ENCODE data around the gene COL18A1.

Gene COL18A1

GRCh38 chr21:45448810-45449657, 44.1 kb downstream of the COL18A1 start:
- H3K4me3 ChIP-seq (ENCODE audit: low read length in 2 of 2): no peak overlapping the region
- peaks cover 0 to 6% of the 10 kb centered on the region in 2 donors for H3K27me3 ChIP-seq (ENCODE audit: control insufficient read depth in 1 of 2, insufficient read depth in 2 of 2, low read length in 2 of 2)
- no peak overlapping the region for H3K9ac ChIP-seq (ENCODE audit: low read length in 2 of 2)
- H3K9me3 ChIP-seq (ENCODE audit: control insufficient read depth in 2 of 2, low read length in 2 of 2): peaks cover 0 to 4% of the 10 kb centered on the region in 2 donors
- peaks cover 8% of the 10 kb centered on the region for H3K4me1 ChIP-seq (ENCODE audit: control insufficient read depth, insufficient read depth, low read length)
- no peaks in the 10 kb centered on the region for H3K36me3 ChIP-seq (ENCODE audit: control insufficient read depth in 2 of 2, insufficient read depth in 2 of 2, low read length in 2 of 2)
- H3K27ac ChIP-seq (ENCODE audit: low read length): no peak overlapping the region

GRCh38 chr21:45449658-45450422, 44.9 kb downstream of the COL18A1 start:
- H3K27ac ChIP-seq (ENCODE audit: low read length): no peak overlapping the region
- peaks cover 0 to 4% of the 10 kb centered on the region in 2 donors for H3K9me3 ChIP-seq (ENCODE audit: control insufficient read depth in 2 of 2, low read length in 2 of 2)
- H3K4me1 ChIP-seq (ENCODE audit: control insufficient read depth, insufficient read depth, low read length): peaks cover 9% of the 10 kb centered on the region

GRCh38 chr21:45450423-45451090, 45.6 kb downstream of the COL18A1 start:
- Histone ChIP-seq H3K36me3 (ENCODE audit: control insufficient read depth in 2 of 2, insufficient read depth in 2 of 2, low read length in 2 of 2) (no peaks in the 10 kb centered on the region), H3K9me3 (ENCODE audit: control insufficient read depth in 2 of 2, low read length in 2 of 2) (peaks cover 0 to 4% of the 10 kb centered on the region in 2 donors), H3K4me1 (ENCODE audit: control insufficient read depth, insufficient read depth, low read length) (peaks cover 13% of the 10 kb centered on the region), H3K27ac (ENCODE audit: low read length) (no peak overlapping the region), H3K27me3 (ENCODE audit: control insufficient read depth in 1 of 2, insufficient read depth in 2 of 2, low read length in 2 of 2) (peaks cover 0 to 3% of the 10 kb centered on the region in 2 donors), H3K4me3 (ENCODE audit: low read length in 2 of 2) (no peak overlapping the region), H3K9ac (ENCODE audit: low read length in 2 of 2) (no peak overlapping the region)

More at GRCh38 chr21:45449658-45450422, 44.9 kb downstream of the COL18A1 start:
- Histone ChIP-seq H3K9ac (ENCODE audit: low read length in 2 of 2) (no peak overlapping the region), H3K4me3 (ENCODE audit: low read length in 2 of 2) (no peak overlapping the region), H3K36me3 (ENCODE audit: control insufficient read depth in 2 of 2, insufficient read depth in 2 of 2, low read length in 2 of 2) (no peaks in the 10 kb centered on the region), H3K27me3 (ENCODE audit: control insufficient read depth in 1 of 2, insufficient read depth in 2 of 2, low read length in 2 of 2) (peaks cover 0 to 6% of the 10 kb centered on the region in 2 donors)

GRCh38 chr21:45451091-45451740, 46.3 kb downstream of the COL18A1 start:
- Histone ChIP-seq H3K27ac (ENCODE audit: low read length) (no peak overlapping the region), H3K27me3 (ENCODE audit: control insufficient read depth in 1 of 2, insufficient read depth in 2 of 2, low read length in 2 of 2) (peaks cover 0 to 3% of the 10 kb centered on the region in 2 donors), H3K9me3 (ENCODE audit: control insufficient read depth in 2 of 2, low read length in 2 of 2) (peaks cover 0 to 4% of the 10 kb centered on the region in 2 donors), H3K9ac (ENCODE audit: low read length in 2 of 2) (no peak overlapping the region), H3K36me3 (ENCODE audit: control insufficient read depth in 2 of 2, insufficient read depth in 2 of 2, low read length in 2 of 2) (no peaks in the 10 kb centered on the region), H3K4me1 (ENCODE audit: control insufficient read depth, insufficient read depth, low read length) (peaks cover 15% of the 10 kb centered on the region), H3K4me3 (ENCODE audit: low read length in 2 of 2) (no peak overlapping the region)

DNA sequence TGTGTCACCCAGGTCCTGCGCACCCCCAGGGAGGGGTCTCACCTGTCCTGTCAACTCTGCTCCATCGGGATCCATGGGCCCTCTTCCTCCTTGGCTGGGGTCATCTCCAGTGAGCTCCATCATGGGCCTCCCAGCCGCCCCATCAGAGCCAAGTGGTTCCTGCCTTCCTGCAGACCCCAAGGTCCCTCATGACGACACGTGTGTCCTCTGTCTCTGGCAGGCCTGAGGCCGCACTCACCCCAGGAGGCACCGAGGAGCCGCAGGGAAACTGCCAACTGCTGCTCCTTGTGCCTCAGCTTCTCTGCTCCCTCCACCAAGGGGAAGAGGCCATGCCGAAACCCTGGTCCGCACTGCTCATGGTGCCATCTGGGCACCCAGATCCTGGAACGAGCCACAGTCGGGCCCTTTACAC, 46.8 kb downstream of the COL18A1 start:
- Histone ChIP-seq H3K4me1 (ENCODE audit: control insufficient read depth, insufficient read depth, low read length) (peaks cover 15% of the 10 kb centered on the region), H3K4me3 (ENCODE audit: low read length in 2 of 2) (no peak overlapping the region), H3K9ac (ENCODE audit: low read length in 2 of 2) (no peak overlapping the region), H3K27ac (ENCODE audit: low read length) (no peak overlapping the region), H3K9me3 (ENCODE audit: control insufficient read depth in 2 of 2, low read length in 2 of 2) (peaks cover 0 to 2% of the 10 kb centered on the region in 2 donors), H3K27me3 (ENCODE audit: control insufficient read depth in 1 of 2, insufficient read depth in 2 of 2, low read length in 2 of 2) (peaks cover 0 to 3% of the 10 kb centered on the region in 2 donors), H3K36me3 (ENCODE audit: control insufficient read depth in 2 of 2, insufficient read depth in 2 of 2, low read length in 2 of 2) (no peaks in the 10 kb centered on the region)

DNA sequence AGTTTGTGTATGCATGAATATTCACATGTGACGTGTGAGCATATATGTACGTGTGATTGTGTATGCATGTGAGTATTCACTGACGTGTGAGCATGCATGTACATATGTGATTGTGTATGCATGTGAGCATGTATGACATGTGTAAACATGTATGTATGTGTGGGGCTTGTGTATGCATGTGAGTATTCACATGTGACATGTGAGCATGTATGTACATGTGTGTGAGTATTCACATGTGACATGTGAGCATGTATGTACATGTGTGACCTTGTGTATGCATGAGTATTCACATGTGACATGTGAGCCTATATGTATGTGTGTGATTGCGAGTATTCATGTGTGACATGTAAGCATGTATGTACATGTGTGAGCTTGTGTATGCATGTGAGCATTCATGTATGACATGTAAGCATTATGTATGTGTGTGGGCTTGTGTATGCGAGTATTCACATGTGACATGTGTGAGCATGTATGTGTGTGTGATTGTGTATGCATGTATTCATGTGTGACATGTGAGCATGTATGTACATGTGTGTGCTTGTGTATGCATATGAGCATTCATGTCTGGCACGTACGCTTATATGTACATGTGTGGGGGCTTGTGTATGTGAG, 47.8 kb downstream of the COL18A1 start:
- no peaks in the 10 kb centered on the region for H3K9me3 ChIP-seq (ENCODE audit: control insufficient read depth in 2 of 2, low read length in 2 of 2)
- H3K27ac ChIP-seq (ENCODE audit: low read length): no peak overlapping the region
- H3K27me3 ChIP-seq (ENCODE audit: control insufficient read depth in 1 of 2, insufficient read depth in 2 of 2, low read length in 2 of 2): peaks cover 0 to 2% of the 10 kb centered on the region in 2 donors
- peaks cover 21% of the 10 kb centered on the region for H3K4me1 ChIP-seq (ENCODE audit: control insufficient read depth, insufficient read depth, low read length)
- H3K36me3 ChIP-seq (ENCODE audit: control insufficient read depth in 2 of 2, insufficient read depth in 2 of 2, low read length in 2 of 2): no peaks in the 10 kb centered on the region
- H3K4me3 ChIP-seq (ENCODE audit: low read length in 2 of 2): no peak overlapping the region
- H3K9ac ChIP-seq (ENCODE audit: low read length in 2 of 2): no peak overlapping the region

- Histone ChIP-seq H3K36me3 (ENCODE audit: control insufficient read depth in 2 of 2, insufficient read depth in 2 of 2, low read length in 2 of 2) (no peaks in the 10 kb centered on the region), H3K9ac (ENCODE audit: low read length in 2 of 2) (no peak overlapping the region), H3K27ac (ENCODE audit: low read length) (no peak overlapping the region), H3K9me3 (ENCODE audit: control insufficient read depth in 2 of 2, low read length in 2 of 2) (no peaks in the 10 kb centered on the region), H3K4me3 (ENCODE audit: low read length in 2 of 2) (no peak overlapping the region), H3K4me1 (ENCODE audit: control insufficient read depth, insufficient read depth, low read length) (peaks cover 21% of the 10 kb centered on the region), H3K27me3 (ENCODE audit: control insufficient read depth in 1 of 2, insufficient read depth in 2 of 2, low read length in 2 of 2) (no peaks in the 10 kb centered on the region)
Observed at GRCh38 chr21:45453308-45453950, 48.5 kb downstream of the COL18A1 start.

- Histone ChIP-seq H3K4me3 (ENCODE audit: low read length in 2 of 2) (no peak overlapping the region), H3K4me1 (ENCODE audit: control insufficient read depth, insufficient read depth, low read length) (peaks cover 25% of the 10 kb centered on the region), H3K9me3 (ENCODE audit: control insufficient read depth in 2 of 2, low read length in 2 of 2) (no peaks in the 10 kb centered on the region), H3K27ac (ENCODE audit: low read length) (no peak overlapping the region), H3K36me3 (ENCODE audit: control insufficient read depth in 2 of 2, insufficient read depth in 2 of 2, low read length in 2 of 2) (no peaks in the 10 kb centered on the region), H3K9ac (ENCODE audit: low read length in 2 of 2) (no peak overlapping the region), H3K27me3 (ENCODE audit: control insufficient read depth in 1 of 2, insufficient read depth in 2 of 2, low read length in 2 of 2) (no peaks in the 10 kb centered on the region)
Observed at GRCh38 chr21:45454060-45454925, 49.3 kb downstream of the COL18A1 start.

Measured in stomach smooth muscle (tissue), 2 donors.